ENCODE measurements around the gene COL28A1.

GRCh38 chr7:7522421-7522820, 13.3 kb downstream of the COL28A1 start:
- TF ChIP-seq EZH2phosphoT487 (IDR thresholded peaks at IDR 0.05; ENCODE audit: borderline replicate concordance, low read length), result no peak
- no peak for TF ChIP-seq CTCF (IDR thresholded peaks at IDR 0.05; ENCODE audit: low read depth, low read length, poor library complexity, severe bottlenecking)

Data from DOHH2 (cell line).